H4 (cell line): ENCODE results near the gene PLCL1. TPM values are rescaled to one million over a fixed set of nuclear protein-coding genes. Genes with fewer than 3 reads are reported as not detected.

Experiments
- DNase-seq: peaks from one replicate; pipeline ENCODE4 v3.0.0-alpha.2; 2015; ENCODE audit warnings: low spot score
- total RNA-seq: library from RNA; depleted of rRNA; stranded (reverse); fragments of >200 nt; shearing (Covaris generic); gene quantifications from 2 replicates; pipeline ENCODE4 v1.2.3, GENCODE V29; 2014

The PLCL1 gene
- total RNA-seq, 1 experiment from 2014 or later: 0.19 TPM

GRCh38 chr2:197954328-197954727 lies 149.9 kb downstream of the PLCL1 start:
- DNase-seq: no peak

DNA sequence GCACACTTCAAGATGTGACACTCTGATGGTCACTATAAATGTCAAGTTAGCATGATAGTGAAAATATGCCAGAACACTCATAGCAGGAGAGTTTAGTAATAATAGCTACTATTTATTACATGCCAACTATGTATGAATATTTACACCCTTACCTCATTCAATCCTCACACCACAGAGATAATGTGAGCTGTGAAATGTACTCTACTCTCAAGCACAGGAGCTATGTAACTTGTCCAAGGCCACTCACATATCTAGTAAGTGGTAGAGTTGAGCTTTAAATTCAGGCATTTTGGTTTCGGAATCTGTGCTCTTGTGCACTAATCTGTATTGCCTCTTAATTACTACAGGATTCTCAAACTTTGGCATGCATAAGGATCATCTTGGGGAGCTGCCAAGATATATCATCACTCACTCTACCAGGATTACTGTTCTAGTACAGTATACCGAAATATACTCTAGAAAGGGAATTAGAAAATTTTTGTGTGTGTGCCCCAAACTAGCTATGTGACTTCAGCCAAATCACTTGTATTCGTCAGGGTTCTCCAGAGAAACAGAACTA lies 154.3 kb downstream of the PLCL1 start:
- DNase-seq: no peak

DNA sequence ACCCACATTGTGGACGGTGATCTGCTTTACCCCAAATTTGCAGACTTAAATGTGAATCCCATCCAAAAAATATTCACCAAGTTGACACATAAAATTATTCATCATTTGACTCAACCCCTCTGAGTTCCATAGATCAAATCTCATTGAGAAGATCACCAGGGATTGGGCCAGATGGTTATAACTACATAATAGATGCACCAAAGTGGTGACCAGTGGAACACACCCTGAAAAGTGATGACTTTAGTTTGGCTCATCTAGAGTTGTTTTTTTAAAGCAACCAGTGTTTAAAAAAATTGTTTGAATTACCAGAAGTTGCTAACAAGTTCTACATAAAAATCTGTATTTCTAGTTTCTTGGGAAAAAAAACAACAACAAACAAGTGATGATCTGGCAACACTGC lies 155.0 kb downstream of the PLCL1 start:
- no peak for DNase-seq

DNA sequence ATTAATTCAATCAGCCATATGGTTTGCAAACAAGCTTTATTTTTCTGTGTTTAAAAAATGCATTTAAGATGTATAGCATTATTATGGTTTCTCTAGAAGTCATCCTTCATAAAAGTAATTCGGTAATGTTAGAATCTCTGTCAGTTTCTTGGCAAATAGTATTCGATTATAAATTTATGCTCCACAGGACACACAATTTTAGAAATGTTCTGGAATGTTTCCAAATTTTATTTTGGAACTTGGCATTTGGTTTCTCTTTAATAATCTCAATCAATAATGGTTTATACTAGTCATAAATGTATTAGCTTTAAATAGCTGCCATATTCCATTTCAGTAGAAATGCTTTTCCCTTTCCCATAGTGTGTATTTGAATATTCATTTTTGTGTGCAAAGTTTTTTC lies 156.4 kb downstream of the PLCL1 start:
- DNase-seq: no peak

DNA sequence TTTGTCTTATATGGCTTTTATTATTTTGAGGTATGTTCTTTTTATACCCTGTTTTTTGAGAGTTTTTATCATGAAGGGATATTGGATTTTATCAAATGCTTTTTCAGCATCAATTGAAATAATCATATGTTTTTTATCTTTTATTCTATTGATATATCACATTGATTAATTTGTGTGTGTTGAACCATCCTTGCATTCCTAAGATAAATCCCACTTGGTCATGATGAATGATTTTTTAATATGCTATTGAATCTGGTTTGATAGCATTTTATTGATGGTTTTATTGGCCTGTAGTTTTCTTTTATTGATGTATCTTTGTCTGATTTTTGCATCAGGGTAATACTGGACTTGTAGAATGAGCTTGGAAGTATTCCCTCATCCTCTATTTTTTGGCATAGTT lies 160.3 kb downstream of the PLCL1 start:
- DNase-seq: no peak

GRCh38 chr2:197965756-197966155 lies 161.4 kb downstream of the PLCL1 start:
- DNase-seq: no peak

GRCh38 chr2:197969391-197969893 lies 165.0 kb downstream of the PLCL1 start:
- no peak for DNase-seq

- DNase-seq: no peak
Measured at GRCh38 chr2:197972061-197972460, 167.7 kb downstream of the PLCL1 start.

DNA sequence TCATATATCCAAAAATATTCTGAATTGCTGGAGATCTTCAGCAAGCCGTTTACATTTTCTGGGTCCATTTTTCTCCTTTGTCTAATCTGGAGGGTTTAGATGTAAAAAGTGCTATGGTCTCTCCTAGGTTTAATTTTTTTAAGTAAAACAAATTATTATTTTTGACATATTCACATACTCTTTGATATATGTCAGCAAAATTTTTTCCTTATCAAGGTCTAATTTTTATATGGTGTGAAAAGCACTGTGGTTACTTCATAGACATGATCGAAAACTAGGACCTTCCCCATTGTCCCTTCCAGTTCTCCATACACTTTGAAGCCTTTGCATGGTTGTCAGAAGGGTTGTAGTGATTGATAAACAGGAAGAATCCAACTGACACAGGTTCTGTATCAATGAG lies 168.2 kb downstream of the PLCL1 start:
- DNase-seq: no peak

DNA sequence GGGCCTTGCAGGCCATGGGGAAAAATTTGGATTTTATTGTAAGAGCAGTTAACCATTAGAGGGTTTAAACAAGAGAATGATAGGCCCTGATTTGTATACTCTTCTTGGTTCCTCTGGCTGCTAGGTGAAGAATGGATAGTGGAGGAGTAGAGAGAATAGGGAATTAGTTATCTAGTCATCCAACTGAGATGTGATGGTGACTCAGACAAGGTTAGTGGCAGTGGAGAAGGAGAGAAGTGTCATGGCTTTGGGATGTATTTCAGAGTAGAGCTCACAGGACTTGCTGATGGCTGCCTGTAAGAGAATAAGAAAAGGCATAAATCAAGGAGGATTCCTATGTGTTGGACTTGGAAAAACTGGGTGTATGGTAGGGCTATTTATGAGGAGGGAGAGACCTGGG lies 169.4 kb downstream of the PLCL1 start:
- no peak for DNase-seq

DNA sequence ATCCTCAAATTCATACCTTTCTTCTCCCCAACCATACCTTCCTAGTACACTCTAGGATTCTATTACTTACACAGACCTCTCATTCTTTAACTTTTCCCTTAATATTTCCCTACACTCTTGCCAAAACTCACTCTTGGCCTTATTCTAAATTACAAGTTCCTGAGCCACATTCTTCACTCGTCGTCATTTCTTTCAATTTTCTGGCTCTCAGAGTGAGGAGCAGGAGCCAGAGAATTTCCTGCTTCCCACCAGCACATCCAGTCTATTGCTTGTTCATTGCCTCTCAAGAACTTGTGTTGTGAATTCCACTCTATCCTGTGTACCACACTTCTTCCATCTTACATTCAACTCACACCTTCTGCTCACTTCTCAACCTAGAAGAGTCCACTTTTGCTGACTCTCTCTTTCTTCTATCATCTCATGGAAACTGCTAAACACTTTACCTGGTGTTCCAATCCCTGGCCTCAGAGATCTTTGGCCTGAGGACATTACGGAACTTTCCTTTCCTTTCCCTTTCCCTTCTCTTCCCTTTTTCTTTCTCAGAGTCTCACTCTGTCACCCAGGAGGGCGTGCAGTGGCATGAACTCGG lies 171.6 kb downstream of the PLCL1 start:
- DNase-seq: no peak

GRCh38 chr2:197978971-197979370 lies 174.6 kb downstream of the PLCL1 start:
- DNase-seq: no peak

- no peak for DNase-seq
Measured at GRCh38 chr2:197982565-197982964, 178.2 kb downstream of the PLCL1 start.

- no peak for DNase-seq
Measured at GRCh38 chr2:197985029-197985638, 180.7 kb downstream of the PLCL1 start.

DNA sequence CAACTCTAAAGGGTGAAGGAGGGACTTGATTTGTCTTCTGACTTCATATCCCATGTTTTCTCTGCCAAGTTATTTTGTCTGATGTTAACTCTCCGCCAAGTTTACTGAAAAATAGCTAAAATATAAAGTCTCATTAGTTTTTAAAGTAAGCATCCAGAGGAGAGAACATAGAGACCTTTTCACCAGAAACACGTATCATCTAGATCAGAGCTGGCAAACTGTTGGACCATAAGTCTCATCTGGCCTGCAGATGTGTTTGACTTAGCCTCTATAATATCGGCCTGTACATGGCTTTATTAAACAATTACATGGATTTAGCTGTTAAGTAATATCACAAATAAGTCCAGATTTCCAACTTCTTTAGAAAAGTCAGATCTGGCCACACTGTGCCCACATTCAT lies 182.6 kb downstream of the PLCL1 start:
- no peak for DNase-seq

- no peak for DNase-seq
Measured at GRCh38 chr2:197990356-197990755, 186.0 kb downstream of the PLCL1 start.

DNA sequence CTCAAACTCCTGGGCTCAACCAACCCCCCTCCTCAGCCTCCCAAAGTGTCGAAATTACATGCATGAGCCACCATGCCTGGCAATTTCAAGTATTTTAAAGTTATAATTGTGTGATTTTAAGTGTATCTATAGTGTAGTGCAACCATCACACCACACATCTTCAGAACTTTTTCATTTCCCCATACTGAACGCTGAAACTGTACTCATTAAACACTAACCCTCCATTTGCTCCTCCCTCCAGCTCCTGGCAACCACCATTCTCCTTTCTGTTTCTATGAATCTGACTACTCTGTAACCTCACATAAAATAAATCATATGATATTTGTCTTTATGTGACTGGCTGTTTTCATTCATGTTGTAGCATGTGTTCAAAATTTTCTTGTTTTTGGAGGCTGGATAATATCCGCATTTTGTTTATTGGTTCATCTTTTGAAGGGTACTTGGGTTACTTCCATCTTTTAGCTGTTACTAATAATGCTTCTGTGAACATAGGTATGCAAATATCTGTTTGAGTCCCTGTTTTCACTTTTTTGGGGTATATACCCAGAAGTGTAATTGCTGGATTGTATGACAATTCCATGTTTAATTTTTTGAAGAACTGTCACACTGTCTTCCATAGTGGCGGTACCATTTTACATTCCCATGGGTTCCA lies 188.2 kb downstream of the PLCL1 start:
- no peak for DNase-seq

GRCh38 chr2:197993363-197993762 lies 189.0 kb downstream of the PLCL1 start:
- DNase-seq: no peak

DNA sequence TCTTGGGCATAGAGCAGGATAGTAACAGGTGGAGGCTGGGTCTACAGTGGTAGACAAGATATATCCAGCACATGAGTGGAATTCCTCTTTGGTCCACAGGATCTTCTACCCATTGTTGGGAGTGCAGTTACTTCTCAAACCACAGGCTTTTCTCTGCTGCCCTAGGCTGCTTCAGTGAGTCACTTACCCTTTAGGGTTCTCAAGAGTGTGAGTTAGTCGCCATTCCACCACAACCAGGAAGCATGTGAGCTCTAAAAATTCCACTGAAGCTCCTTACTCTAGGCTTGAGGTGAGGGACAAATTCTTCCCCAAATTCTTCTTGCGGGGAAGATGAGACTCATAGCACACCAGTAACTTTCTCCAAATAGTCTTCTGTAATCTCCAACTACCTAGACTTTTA lies 189.4 kb downstream of the PLCL1 start:
- no peak for DNase-seq

DNA sequence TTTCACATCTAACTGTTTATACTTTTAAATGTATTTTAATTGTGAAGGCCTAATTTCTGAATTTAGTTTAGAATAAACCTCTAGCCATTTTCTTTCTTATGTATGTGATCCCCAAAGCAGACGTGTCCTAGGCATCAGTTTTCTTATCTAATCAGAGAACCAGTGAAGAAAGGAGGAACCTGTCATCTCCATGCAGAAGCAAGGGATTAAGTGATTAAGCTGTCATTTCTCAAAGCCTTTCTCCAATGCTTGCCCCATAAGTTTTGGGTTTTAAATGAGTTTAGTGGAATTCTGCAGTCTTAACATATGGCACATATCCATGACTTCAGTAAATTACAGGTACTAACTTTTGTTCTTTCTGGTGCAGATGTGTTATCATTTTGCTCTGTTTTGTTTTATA lies 190.4 kb downstream of the PLCL1 start:
- DNase-seq: no peak

- DNase-seq: no peak
Measured at GRCh38 chr2:197996583-197996982, 192.2 kb downstream of the PLCL1 start.

- DNase-seq: no peak
Measured at GRCh38 chr2:197997083-197997541, 192.7 kb downstream of the PLCL1 start.

DNA sequence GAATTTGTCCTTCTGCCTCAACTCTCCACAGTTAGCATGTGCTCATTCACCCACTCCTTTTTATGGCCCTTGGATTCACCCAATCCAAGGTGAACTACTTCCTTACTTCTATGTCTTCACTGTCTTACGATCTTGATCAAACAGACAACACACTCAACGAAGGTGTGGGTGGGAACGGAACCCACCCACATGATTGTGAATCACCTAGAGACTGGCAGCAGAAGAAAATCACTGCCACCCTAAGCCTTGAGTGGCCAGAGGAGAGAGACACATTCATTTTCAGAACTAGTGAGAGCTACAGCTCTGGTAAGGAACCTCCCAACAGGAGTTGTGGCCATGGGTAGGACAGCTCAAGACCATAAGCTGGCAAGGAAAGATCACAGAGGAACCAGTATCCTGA lies 194.3 kb downstream of the PLCL1 start:
- no peak for DNase-seq
